Activated T-cell treated with anti-CD3 and anti-CD28 coated beads for 24 hours (primary cell): Measurements from ENCODE around the gene GLB1L.
"Not testable (repeated sequence)": the region's sequence is repeated elsewhere in the genome, so short reads cannot be mapped to it uniquely, and the experiment has no call there.

Source experiments
- DNase-seq: peaks from one replicate; pipeline ENCODE4 v3.0.0-alpha.2; 2020; ENCODE audit warnings: low read depth

GLB1L gene

DNA sequence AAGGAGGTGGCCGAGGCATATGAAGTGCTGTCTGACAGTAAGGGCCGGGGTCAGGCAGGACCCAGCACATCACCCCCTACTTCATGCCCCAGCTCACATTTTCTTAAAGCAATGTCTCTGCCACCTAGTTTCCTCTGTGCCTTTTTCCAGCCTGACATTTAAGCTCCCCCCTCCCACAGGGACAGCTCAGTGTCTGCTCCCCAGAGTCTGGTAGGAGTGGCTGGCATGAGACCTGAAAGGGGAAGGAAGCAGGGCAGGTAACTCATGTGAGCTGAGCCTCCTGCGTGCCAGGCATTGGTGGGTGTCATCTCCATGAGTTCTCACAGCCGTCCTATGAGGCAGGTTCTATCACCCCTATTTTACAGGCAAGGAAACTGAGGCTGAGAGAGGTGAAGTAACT is 35.4 kb upstream of the GLB1L start:
- no peak for DNase-seq

DNA sequence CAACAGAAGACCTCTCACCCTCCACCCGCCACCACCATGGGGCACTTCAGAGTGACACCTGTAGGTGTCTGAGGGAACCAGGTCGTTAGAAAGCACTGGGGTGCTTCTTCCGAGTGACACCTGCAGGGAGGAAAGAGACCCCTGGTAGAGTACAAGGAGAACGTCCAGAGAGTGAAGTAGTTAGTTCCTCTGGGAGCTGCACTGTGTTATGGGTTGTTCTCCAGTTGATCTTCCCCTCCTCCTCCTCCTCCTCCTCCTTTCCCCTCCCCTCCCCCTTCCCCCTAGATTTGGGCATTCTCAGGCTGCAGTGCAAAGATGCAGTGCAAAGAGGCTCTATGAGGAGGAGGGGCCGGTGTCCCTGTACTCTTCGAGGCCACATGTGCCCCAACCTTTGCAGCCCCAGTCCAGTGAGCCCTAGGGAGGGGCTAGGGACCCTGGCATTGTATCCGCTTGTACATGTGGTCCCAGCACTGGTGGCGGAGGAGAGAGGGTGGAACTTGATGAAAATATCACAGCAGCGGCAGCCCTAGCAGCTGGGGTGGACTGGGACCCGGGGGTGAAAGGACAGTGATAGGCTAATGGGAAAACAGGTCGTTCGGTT is 34.8 kb upstream of the GLB1L start:
- DNase-seq = no peak

DNA sequence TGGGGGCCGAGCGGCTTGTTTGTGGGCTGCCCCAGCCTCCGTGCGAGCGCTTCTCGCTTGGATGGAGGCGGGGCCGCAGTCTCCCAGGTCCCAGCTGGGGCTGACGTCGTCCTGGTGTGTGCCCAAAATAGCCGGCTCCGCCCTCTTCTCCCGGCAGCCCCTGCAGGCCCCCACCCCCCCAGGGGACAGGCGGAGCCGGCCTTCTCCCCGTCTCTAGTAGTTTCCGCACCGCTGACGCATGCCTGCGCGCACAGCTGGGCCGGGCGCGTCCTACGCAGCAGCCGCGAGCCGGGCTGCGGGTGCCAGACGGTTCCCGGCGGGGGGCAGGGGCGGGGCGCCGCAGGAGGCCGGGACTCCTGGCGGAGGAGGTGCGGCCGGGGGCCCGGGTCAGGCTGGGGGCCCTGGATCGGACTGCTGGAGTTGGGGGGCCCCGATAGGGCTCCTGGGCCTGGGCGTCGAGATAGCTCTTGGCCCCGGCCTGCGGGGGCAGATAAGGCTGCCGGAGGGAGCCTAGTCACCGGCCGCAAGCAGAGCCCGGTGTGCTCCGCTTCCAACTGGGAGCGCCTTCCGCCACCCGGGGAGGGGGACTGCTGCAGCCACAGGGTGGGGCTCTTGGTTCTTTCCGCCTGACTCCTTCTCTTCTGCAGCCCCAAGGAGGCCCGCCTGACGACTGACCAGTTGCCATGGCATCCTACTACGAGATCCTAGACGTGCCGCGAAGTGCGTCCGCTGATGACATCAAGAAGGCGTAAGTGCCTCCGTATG is 34.1 kb upstream of the GLB1L start, which contains the start of gene DNAJB2:
Gene DNAJB2, plus strand, starts transcription at position 216 of the 765 bp plus-strand sequence. Its CDS starts 468 bp downstream, at position 684.
- DNase-seq = peak; percentile 99

DNA sequence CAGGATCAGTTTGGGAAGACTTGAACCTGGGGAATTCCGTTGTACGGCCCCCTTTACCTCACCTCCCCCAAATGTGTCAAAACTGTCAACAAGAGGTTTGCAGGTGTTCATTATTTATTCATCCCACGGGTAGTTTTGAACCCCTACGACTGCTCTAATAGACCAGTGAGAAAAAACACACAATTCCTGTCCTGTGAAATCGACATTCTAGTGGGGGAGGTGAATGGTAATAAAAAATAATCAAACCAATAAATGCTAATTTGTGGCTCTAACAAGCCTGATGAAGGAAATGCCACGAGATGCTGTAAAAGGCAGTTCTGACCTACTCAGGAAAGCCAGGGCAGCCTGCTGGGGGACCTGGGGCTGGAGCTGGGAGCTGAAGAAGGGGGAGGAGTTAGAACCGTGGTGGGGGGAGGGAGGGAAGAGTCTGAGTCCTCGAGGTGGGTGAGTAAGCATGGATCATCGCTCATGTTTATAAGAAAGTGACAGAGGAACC is 33.5 kb upstream of the GLB1L start:
- no peak for DNase-seq

DNA sequence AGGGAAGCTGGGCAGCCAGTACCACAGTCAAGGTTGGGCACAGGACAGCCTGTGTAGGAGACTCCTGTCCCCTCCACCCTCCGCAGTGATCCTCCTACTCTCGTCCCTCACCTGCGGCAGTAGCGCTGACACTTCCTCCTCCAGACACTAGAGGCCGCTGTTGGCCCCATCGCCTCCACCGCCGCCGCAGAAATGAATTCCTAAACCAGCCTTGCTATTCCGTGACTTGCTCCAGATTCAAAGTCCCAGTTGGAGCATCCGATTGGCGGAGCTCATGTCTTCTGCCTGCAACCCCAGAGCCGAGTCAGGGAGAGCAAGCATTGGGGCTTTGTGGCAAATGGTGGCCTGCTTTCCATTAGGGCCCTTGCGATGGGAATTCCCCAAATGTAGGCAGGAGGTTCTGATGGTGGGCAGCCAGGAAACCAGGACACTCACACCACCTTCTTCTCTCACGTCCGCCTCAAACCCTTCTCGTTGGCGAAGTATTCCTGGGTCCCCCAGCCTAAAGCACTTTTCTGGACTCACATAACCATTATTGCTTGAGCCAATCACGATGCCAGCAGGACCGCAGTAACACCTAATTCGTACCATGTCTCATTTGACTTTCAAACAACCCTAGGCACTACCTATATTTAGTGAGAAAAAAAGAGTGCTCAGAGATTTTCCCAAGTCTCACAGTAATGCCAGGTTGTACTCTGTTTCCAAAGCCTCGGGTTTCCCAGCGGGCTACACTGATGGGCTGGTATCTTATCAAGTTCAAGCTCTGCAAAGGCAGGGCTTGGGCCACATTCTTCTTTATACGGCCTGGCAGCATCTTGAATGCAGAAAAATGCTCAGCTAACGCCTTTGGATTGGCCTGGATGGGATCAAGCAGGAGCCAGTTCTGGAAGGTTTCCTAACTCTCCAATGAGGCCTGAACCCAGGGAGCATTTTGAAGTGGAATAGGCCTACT is 32.7 kb upstream of the GLB1L start:
- peak; percentile 70 for DNase-seq

DNA sequence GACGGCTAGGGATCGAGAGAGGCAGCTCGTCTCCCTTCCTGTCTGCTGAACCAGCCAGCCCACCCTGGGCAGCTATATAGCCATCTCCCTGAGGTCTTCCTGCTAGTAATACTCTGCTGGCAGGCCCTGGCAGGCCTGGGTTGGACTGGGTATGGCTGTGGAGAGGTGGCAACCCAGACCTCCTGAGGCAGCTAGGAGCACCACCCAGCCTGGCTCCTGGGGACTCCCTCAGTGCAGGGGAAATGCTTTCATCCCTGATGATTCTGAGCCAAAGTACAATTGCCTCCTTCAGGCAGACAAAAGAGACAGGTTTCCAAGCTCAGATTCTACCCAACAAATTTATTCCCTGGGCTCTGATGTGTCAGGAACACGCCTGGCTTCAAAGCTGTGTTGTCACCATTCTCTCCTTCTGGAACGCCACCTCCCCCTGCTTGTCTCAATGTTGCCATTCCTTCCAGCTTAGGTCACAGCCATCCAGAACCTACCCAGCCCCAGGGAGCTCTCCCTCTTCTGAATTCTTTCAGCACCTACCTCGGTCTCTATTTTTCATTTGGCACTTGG is 29.2 kb upstream of the GLB1L start:
- DNase-seq = no peak

DNA sequence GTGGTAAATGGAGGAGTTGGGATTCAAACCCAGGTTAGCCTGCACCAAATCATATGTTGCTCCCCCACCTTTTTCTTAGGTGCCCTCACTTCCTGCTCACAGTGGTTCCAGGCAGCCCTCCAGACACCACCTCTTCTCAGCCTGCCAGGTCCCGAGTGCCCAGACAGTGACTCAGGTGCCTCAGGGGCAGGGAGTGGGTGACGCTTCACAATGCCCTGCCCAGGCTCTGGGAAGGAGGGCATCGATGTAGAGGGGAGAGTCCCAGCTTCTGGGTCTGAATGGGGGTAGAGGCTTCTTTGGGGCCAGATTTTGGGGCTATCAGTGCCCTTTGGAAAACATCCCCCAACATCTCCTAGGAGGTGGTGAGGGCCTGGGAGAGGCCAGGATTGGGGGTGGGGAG is 28.7 kb upstream of the GLB1L start:
- DNase-seq = no peak

DNA sequence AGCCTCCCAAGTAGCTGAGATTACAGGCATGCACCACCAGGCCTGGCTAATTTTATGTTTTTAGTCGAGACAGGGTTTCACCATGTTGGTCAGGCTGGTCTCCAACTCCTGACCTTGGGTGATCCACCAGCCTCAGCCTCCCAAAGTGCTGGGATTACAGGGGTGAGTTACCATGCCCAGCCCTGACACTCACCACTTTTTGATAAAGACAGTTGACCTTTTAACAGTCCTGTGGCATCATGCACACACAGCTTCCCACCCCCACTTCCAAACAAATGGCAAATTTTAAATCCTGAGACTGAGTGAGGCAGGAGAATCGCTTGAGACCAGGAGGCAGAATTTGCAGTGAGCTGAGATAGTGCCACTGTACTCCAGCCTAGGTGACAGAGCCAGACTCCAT is 27.8 kb upstream of the GLB1L start:
- DNase-seq = no peak

DNA sequence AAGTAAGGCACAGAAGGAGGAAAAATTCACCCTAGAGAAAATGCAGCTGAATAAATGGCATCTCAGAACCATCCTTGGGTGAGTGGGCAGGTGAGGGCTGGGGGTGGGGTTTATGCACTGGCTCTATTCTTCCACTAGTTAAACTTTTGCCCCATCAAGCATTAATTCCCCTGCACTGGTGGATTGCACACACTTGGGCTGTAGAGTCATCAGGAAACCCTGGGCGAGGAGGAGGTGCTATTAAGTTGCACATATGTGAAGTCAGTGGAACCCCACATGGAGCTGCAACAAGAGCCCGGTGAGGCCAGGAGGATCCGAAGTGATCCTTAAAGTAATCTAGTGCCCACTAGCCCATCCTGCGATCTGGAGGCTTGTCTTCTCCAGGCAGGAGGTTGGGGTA is 27.1 kb upstream of the GLB1L start:
- no peak for DNase-seq

DNA sequence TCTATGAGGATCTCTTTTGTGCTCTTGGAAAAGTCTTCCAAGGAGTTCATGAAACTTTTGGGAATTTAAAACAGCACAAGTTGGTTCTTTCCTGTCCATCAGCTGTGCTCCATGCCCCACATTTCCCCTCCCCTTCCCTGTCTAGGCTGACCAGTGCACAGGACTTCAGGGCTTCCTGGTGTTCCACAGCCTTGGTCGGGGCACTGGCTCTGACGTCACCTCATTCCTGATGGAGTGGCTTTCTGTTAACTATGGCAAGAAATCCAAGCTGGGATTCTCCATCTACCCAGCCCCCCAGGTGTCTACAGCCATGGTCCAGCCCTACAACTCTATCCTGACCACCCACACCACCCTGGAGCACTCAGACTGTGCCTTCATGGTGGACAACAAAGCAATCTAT is 25.8 kb upstream of the GLB1L start:
- DNase-seq = no peak

DNA sequence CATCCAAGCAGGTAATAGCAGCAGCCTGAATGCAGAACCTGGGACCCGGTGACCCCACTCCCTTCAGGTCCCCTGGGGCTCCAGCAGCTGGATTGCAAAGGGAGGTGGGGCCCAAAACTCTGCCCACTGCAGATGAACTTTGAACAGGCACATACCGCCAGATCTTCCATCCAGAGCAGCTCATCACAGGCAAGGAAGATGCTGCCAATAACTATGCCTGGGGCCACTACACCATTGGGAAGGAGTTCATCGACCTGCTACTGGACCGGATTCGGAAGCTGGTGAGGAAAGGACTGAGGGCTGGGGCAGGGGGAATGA is 24.8 kb upstream of the GLB1L start:
- no peak for DNase-seq

DNA sequence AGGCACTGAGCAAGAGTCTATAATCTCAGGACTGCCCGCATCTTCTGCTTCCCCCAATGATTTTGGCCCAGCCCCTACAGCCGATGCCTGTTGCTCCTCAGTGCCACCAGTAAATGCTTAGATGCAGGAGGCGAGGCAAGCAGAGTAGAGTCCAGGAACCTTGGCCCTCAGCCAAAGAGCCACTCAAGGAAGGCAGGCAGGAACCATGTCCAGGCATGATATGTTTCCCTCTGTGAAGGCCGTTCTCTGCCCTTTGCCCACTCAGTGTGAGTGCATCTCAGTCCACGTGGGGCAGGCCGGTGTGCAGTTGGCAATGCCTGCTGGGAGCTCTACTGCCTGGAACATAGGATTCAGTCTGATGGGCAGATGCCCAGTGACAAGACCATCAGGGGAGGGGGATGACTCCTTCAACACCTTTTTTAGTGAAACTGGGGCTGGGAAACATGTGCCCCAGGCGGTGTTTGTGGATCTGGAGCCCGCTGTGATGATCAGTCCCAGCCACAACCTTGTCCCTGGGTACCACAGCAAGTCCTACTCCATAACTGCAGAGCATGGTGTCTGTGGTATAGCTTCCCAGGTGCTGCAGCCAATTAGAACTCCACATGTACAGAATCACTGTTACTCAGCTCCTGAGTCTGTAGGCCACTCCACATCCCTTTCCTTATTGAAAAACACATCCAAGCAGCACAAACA is 24.3 kb upstream of the GLB1L start:
- DNase-seq = no peak

DNA sequence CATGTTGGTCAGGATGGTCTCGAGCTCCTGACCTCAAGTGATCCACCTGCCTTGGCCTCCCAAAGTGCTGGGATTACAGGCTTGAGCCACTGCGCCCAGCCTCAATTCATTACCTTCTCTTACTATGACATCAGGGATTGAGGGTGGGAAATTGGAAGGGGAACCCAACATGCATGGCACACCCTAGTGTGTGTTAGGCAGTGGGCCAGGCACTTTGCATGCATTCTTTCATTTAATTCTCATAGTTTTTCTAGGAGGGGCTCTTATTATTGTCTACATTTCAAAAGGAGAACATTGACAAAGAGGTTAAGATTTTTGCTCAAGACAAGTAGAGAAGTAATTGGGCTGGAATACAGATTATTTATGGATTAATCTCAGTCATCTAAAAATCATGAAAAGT is 23.1 kb upstream of the GLB1L start:
- DNase-seq = no peak

DNA sequence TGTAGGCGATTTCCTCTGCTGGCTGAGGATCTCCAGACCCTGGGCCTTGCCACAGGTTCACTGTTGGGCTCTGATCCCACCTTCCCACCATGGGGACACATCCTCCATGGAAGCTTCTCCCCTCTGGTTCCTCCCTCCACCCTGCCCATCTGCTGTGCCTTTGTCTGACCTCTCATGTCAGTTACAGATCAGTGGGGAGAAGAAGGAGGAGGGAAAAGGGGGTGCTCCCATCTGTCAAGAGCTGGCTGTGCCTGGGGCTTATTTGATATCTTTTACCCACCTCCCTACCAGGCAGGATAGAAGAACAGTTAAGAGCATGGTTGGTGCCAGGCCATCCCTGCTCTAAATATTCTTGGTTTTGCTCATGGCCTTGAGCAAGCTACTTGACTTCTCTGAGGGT is 21.6 kb upstream of the GLB1L start:
- DNase-seq = no peak

DNA sequence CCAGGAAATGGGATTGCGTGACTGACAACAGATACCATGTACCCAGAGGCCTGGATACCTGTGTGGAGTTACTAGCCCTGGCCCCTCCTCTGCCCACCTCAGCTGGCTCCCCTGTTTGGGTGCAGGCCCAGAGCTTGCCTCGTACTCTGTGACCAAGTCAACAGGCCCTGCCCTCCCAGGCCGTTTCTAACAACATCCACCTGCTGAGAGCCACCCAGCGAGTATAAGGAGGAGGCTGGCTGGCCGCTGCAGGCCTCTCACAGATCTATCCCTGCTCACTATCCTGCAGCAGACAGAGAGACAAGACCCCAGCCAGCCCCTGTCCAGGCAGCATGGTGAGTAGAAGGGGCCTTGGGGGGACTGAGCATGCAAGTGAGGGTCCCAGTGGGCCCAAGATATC is 21.0 kb upstream of the GLB1L start:
- no peak for DNase-seq

DNA sequence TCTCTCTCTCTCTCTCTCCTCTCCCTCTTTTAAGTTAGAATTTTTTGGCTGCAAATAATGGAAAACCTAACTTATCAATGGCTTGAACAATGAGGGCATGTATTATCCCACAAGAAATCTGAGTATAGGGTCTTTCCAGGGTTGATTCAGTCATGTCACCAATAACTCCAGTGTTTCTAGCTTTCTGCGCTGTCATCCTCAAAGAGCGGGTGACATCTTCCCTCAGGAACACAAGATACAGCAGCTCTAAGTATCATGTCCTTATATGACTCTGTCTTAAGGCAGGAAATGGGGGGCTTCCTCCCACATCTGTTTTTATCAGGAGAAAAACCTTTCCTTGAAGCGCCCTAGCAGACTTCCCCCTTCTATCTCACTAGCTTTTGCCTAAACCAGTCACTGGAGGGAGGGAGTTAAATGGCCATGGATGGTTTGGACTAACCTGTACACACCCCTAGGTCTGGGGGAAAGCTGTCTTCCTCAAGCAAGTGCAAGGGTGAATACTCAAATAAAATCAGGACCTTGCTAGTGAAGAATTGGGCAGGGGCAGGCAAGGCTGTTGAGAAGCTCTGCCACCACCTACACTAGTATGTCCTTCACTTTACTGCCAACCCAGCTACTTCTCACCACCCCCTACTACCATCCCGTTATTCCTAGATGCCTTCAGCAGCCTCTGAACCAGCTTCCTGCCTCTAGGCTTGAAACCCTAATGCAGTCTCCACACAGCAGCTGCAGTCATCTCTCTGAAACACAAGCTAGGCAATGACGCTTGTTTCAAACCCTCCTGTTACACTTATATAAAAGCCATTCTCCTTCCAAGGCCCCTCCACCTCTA is 16.0 kb upstream of the GLB1L start:
- DNase-seq = no peak

DNA sequence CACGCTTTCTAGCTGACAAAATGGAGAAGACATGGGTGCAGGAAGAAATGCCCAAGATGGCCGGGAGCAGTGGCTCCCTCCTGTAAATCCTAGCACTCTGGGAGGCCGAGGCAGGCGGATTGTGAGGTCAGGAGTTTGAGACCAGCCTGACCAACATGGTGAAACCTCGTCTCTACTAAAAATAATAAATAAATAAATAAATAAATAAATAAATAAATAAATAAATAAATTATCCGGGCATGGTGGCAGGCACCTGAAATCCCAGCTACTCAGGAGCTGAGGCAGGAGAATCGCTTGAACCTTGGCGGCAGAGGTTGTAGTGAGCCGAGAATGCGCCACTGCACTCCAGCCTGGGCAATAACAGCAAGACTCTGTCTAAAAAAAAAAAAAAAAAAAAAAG is 13.7 kb upstream of the GLB1L start:
- DNase-seq = not testable (repeated sequence)

DNA sequence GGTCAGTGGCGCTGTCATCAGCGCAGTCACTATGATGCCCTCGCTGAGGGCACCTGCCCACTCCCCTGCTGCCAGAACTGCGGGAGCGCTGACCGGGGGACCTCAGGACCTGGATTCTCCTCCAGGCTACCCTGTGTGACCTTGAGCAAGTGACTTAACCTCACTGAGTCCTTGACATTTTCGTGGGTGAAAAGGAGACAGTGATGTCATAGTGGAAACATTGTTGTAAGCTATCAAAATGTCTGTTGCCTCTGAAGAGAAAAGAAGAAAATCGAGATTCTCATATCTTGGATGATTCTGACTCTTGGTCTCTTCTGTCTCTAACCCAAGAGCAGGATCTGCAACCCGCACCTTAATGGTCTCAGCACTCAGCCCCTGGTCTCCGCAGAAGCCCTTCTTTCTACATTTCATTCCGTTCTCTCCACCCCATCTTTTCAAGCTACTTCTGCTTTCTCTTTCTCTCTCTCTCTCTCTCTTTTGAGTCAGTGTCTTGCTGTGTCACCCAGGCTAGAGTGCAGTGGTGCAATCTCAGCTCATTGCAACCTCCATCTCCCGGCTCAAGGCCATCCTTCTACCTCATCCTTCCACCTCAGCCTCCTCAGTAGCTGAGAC is 9.5 kb upstream of the GLB1L start:
- no peak for DNase-seq

DNA sequence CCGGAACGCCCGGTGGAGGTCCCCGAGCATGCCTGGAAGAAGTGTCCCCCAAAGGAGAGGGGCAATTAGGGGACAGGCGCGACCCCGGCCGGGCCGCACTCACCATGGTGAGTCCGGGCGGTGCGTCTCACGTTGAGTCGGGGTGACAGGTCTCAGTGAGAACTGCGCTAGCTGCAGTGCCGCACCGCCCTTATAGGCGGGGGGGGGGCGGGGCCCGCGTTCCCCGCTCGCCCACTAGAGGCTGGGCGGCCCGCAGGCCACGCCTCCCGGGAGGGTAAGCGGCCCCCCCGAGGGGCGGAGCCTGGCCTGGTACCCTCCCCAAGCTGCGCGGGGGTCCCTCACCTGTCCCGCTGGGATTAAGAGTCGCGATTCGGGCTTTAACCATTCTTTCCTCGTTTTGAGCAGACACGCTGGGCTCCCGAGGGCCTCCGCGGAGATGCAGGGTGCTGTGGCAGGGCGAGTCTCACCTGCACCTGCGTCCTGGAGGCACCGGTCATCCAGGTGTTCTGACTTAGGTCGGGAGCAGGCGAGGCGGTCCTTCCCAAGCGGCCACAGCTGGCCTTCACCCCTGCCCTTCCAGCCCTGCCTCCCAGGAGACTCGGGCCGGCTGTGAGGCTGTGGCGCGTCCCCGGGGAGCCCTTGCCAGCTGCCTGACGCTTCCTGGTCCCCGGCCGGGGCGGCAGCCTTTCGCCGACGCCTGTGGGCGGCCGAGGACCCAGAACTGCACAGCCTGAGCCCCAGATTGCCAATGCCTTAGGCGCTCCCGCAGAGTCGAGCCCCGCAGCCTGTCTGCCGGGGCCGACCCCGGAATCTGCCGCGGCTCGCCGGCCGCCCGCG is 8.7 kb upstream of the GLB1L start, which contains the start of gene TUBA4A:
Gene TUBA4A, minus strand, starts transcription at position 166 of the 837 bp plus-strand sequence. Its CDS starts 60 bp downstream, at position 106.
- peak; percentile 86 for DNase-seq
